Activated CD8-positive, alpha-beta memory T cell treated with anti-CD3 and anti-CD28 coated beads, Interleukin-2, amount 10 ng/mL, durations not matched to agents 7 days and 5 days (primary cell): ENCODE results near the gene OTOF. TPM values are rescaled to one million over a fixed set of nuclear protein-coding genes. Genes with fewer than 3 reads are reported as not detected.

Experiments used
- ATAC-seq: fragments of 150-1000 bp; cut with Tn5 transposase; one replicate; pipeline ENCODE4 v1.10.0; 2021; ENCODE audit warnings: moderate library complexity
- CTCF ChIA-PET: fragments of 350-600 bp; sonication (Branson Sonifier 250); formaldehyde crosslinking; loops from one replicate; lab custom pipeline; 2021; ENCODE audit warnings: antibody characterized with exemption; lab: Charles Lee
- DNase-seq: peaks from one replicate; pipeline ENCODE4 v3.0.0-alpha.2; 2020
- H3K27ac Mint-ChIP-seq: one replicate; pipeline ENCODE4 v1.8.0; 2021; ENCODE audit warnings: mild to moderate bottlenecking, mixed read lengths
- H3K27me3 Mint-ChIP-seq: one replicate; pipeline ENCODE4 v1.8.0; 2021; ENCODE audit warnings: mixed read lengths
- H3K36me3 Mint-ChIP-seq: one replicate; pipeline ENCODE4 v1.8.0; 2021; ENCODE audit warnings: mild to moderate bottlenecking, mixed read lengths
- H3K4me1 Mint-ChIP-seq: one replicate; pipeline ENCODE4 v1.8.0; 2021; ENCODE audit warnings: mixed read lengths
- H3K4me3 Mint-ChIP-seq: one replicate; pipeline ENCODE4 v1.8.0; 2021; ENCODE audit warnings: mild to moderate bottlenecking, moderate library complexity, mixed read lengths
- H3K9me3 Mint-ChIP-seq: one replicate; pipeline ENCODE4 v1.8.0; 2022; ENCODE audit warnings: low read depth, mixed read lengths
- total RNA-seq, 2 experiments: library from RNA; stranded (reverse); gene quantifications; one replicate each; pipeline ENCODE4 v1.2.3, GENCODE V29; 2021

Gene OTOF
- total RNA-seq, 2 experiments from 2014 or later: 35.1 to 115 TPM

- Mint-ChIP-seq H3K27me3 (peaks cover 16% of the 10 kb centered on the region), H3K4me3 (no peak overlapping the region), H3K36me3 (no peaks in the 10 kb centered on the region), H3K27ac (no peak overlapping the region), H3K9me3 (no peaks in the 10 kb centered on the region), H3K4me1 (no peaks in the 10 kb centered on the region)
- CTCF ChIA-PET: interaction anchor here (1.2 kb wide), 1 partner anchor 10 kb away, joined by 3 read pairs; no protein-coding TSS in a partner anchor
- DNase-seq: no peak
- no peak for ATAC-seq
Observed at GRCh38 chr2:26442301-26442700, 35.6 kb downstream of the OTOF start.

GRCh38 chr2:26438926-26439325, 39.0 kb downstream of the OTOF start:
- Mint-ChIP-seq H3K4me3 (no peak overlapping the region), H3K27me3 (peaks cover 17% of the 10 kb centered on the region), H3K27ac (no peak overlapping the region), H3K9me3 (no peaks in the 10 kb centered on the region), H3K36me3 (no peaks in the 10 kb centered on the region), H3K4me1 (no peaks in the 10 kb centered on the region)
- CTCF ChIA-PET: no interaction called here
- DNase-seq (peak; percentile 32), ATAC-seq (no peak)

- ATAC-seq: no peak
- Mint-ChIP-seq H3K9me3 (no peaks in the 10 kb centered on the region), H3K27ac (no peak overlapping the region), H3K27me3 (peaks cover 20% of the 10 kb centered on the region), H3K4me1 (no peaks in the 10 kb centered on the region), H3K4me3 (no peak overlapping the region), H3K36me3 (no peaks in the 10 kb centered on the region)
- DNase-seq: peak; percentile 14
- CTCF ChIA-PET: no interaction called here
Observed at GRCh38 chr2:26438526-26438925, 39.4 kb downstream of the OTOF start.

- Mint-ChIP-seq H3K36me3 (no peaks in the 10 kb centered on the region), H3K27ac (no peak overlapping the region), H3K4me3 (no peak overlapping the region), H3K9me3 (no peaks in the 10 kb centered on the region), H3K27me3 (peaks cover 30% of the 10 kb centered on the region), H3K4me1 (no peaks in the 10 kb centered on the region)
- no peak for ATAC-seq
- CTCF ChIA-PET: no interaction called here
- no peak for DNase-seq
Observed at GRCh38 chr2:26435106-26435505, 42.8 kb downstream of the OTOF start.

- peaks cover 16% of the 10 kb centered on the region for H3K27me3 Mint-ChIP-seq
- H3K36me3 Mint-ChIP-seq: no peaks in the 10 kb centered on the region
- no peak overlapping the region for H3K4me3 Mint-ChIP-seq
- no peaks in the 10 kb centered on the region for H3K9me3 Mint-ChIP-seq
- CTCF ChIA-PET: interaction anchor here (0.9 to 1.6 kb wide), 3 partner anchors 10 to 312 kb away, joined by 3 read pairs; no protein-coding TSS in a partner anchor
- DNase-seq (no peak), ATAC-seq (no peak)
- H3K4me1 Mint-ChIP-seq: no peaks in the 10 kb centered on the region
- H3K27ac Mint-ChIP-seq: no peak overlapping the region
Observed at GRCh38 chr2:26432859-26433258, 45.1 kb downstream of the OTOF start.

- Mint-ChIP-seq H3K27me3 (peaks cover 21% of the 10 kb centered on the region), H3K4me1 (no peaks in the 10 kb centered on the region), H3K27ac (no peak overlapping the region), H3K36me3 (no peaks in the 10 kb centered on the region), H3K4me3 (no peak overlapping the region), H3K9me3 (no peaks in the 10 kb centered on the region)
- DNase-seq (no peak), ATAC-seq (no peak)
- CTCF ChIA-PET: interaction anchor here (0.9 to 1.6 kb wide), 4 partner anchors 10 to 313 kb away, joined by 3 read pairs; no protein-coding TSS in a partner anchor
Observed at GRCh38 chr2:26432363-26432762, 45.6 kb downstream of the OTOF start.

- H3K4me3 Mint-ChIP-seq: no peak overlapping the region
- no peak overlapping the region for H3K27ac Mint-ChIP-seq
- no peaks in the 10 kb centered on the region for H3K4me1 Mint-ChIP-seq
- no peaks in the 10 kb centered on the region for H3K9me3 Mint-ChIP-seq
- ATAC-seq (no peak), DNase-seq (no peak)
- H3K36me3 Mint-ChIP-seq: no peaks in the 10 kb centered on the region
- H3K27me3 Mint-ChIP-seq: peaks cover 21% of the 10 kb centered on the region
- CTCF ChIA-PET: interaction anchor here (1.4 to 1.6 kb wide), 2 partner anchors 10 to 11 kb away, joined by 3 to 5 read pairs; no protein-coding TSS in a partner anchor
Observed at GRCh38 chr2:26430826-26431225, 47.1 kb downstream of the OTOF start.

GRCh38 chr2:26429779-26430578, 47.9 kb downstream of the OTOF start:
- CTCF ChIA-PET: interaction anchor here (1.2 kb wide), 1 partner anchor 44 kb away, joined by 3 read pairs; no protein-coding TSS in a partner anchor
- ATAC-seq (no peak), DNase-seq (no peak)
- H3K9me3 Mint-ChIP-seq: no peaks in the 10 kb centered on the region
- no peak overlapping the region for H3K27ac Mint-ChIP-seq
- no peaks in the 10 kb centered on the region for H3K4me1 Mint-ChIP-seq
- no peak overlapping the region for H3K4me3 Mint-ChIP-seq
- no peaks in the 10 kb centered on the region for H3K36me3 Mint-ChIP-seq
- peaks cover 19% of the 10 kb centered on the region for H3K27me3 Mint-ChIP-seq

- Mint-ChIP-seq H3K9me3 (no peaks in the 10 kb centered on the region), H3K4me3 (no peak overlapping the region), H3K27me3 (peaks cover 17% of the 10 kb centered on the region), H3K4me1 (no peaks in the 10 kb centered on the region), H3K27ac (no peak overlapping the region), H3K36me3 (no peaks in the 10 kb centered on the region)
- CTCF ChIA-PET: interaction anchor here (1.2 kb wide), 1 partner anchor 43 kb away, joined by 3 read pairs; no protein-coding TSS in a partner anchor
- ATAC-seq (no peak), DNase-seq (no peak)
Observed at GRCh38 chr2:26428846-26429245, 49.1 kb downstream of the OTOF start.

GRCh38 chr2:26424221-26424620, 53.7 kb downstream of the OTOF start:
- peak; percentile 19 for DNase-seq
- H3K4me3 Mint-ChIP-seq: no peak overlapping the region
- H3K9me3 Mint-ChIP-seq: no peaks in the 10 kb centered on the region
- ATAC-seq: no peak
- H3K27me3 Mint-ChIP-seq: peaks cover 18% of the 10 kb centered on the region
- CTCF ChIA-PET: no interaction called here
- no peaks in the 10 kb centered on the region for H3K4me1 Mint-ChIP-seq
- no peak overlapping the region for H3K27ac Mint-ChIP-seq
- no peaks in the 10 kb centered on the region for H3K36me3 Mint-ChIP-seq

- ATAC-seq: no peak
- no peaks in the 10 kb centered on the region for H3K4me1 Mint-ChIP-seq
- no peaks in the 10 kb centered on the region for H3K36me3 Mint-ChIP-seq
- DNase-seq: peak; percentile 14
- H3K4me3 Mint-ChIP-seq: no peak overlapping the region
- no peaks in the 10 kb centered on the region for H3K9me3 Mint-ChIP-seq
- CTCF ChIA-PET: no interaction called here
- peaks cover 19% of the 10 kb centered on the region for H3K27me3 Mint-ChIP-seq
- H3K27ac Mint-ChIP-seq: no peak overlapping the region
Observed at GRCh38 chr2:26423750-26424149, 54.2 kb downstream of the OTOF start.

GRCh38 chr2:26422947-26423629, 54.8 kb downstream of the OTOF start:
- H3K4me3 Mint-ChIP-seq: no peak overlapping the region
- H3K36me3 Mint-ChIP-seq: no peaks in the 10 kb centered on the region
- CTCF ChIA-PET: interaction anchor here (0.7 kb wide), 2 partner anchors 113 to 1538 kb away, joined by 3 read pairs; no protein-coding TSS in a partner anchor
- peaks cover 21% of the 10 kb centered on the region for H3K27me3 Mint-ChIP-seq
- peak; percentile 26 for DNase-seq
- H3K9me3 Mint-ChIP-seq: no peaks in the 10 kb centered on the region
- ATAC-seq: no peak
- no peaks in the 10 kb centered on the region for H3K4me1 Mint-ChIP-seq
- H3K27ac Mint-ChIP-seq: no peak overlapping the region

- CTCF ChIA-PET: no interaction called here
- Mint-ChIP-seq H3K9me3 (no peaks in the 10 kb centered on the region), H3K27me3 (peaks cover 19% of the 10 kb centered on the region)
Observed at GRCh38 chr2:26421961-26422360, 56.0 kb downstream of the OTOF start.

More at GRCh38 chr2:26421961-26422360, 56.0 kb downstream of the OTOF start:
- Mint-ChIP-seq H3K27ac (no peak overlapping the region), H3K36me3 (no peaks in the 10 kb centered on the region), H3K4me1 (no peaks in the 10 kb centered on the region), H3K4me3 (no peak overlapping the region)
- ATAC-seq (no peak), DNase-seq (peak; percentile 12)
